Endothelial cell (in vitro differentiated cells): Measurements from ENCODE around the gene PCDHGA4. TPM values are rescaled to one million over a fixed set of nuclear protein-coding genes. Genes with fewer than 3 reads are reported as not detected.
"Not testable (repeated sequence)": the region's sequence is repeated elsewhere in the genome, so short reads cannot be mapped to it uniquely, and the experiment has no call there.

Source experiments
- DNase-seq: peaks from one replicate; pipeline ENCODE4 v3.0.0; 2021; ENCODE audit warnings: low spot score
- H3K27ac Mint-ChIP-seq: one replicate; pipeline ENCODE4 v1.8.0; 2021; ENCODE audit warnings: mixed read lengths, inconsistent platforms; ENCODE audit not compliant: unreplicated experiment
- H3K27me3 Mint-ChIP-seq: one replicate; pipeline ENCODE4 v1.8.0; 2021; ENCODE audit warnings: mild to moderate bottlenecking, moderate library complexity, mixed read lengths, inconsistent platforms; ENCODE audit not compliant: unreplicated experiment
- H3K36me3 Mint-ChIP-seq: one replicate; pipeline ENCODE4 v1.8.0; 2021; ENCODE audit warnings: mild to moderate bottlenecking, low read depth, mixed read lengths, inconsistent platforms; ENCODE audit not compliant: unreplicated experiment
- H3K4me1 Mint-ChIP-seq: one replicate; pipeline ENCODE4 v1.8.0; 2021; ENCODE audit warnings: mild to moderate bottlenecking, mixed read lengths, inconsistent platforms; ENCODE audit not compliant: unreplicated experiment
- H3K4me3 Mint-ChIP-seq: one replicate; pipeline ENCODE4 v1.8.0; 2021; ENCODE audit warnings: mild to moderate bottlenecking, mixed read lengths, inconsistent platforms; ENCODE audit not compliant: unreplicated experiment
- H3K9me3 Mint-ChIP-seq: one replicate; pipeline ENCODE4 v1.8.0; 2021; ENCODE audit warnings: mixed read lengths, inconsistent platforms; ENCODE audit not compliant: unreplicated experiment
- total RNA-seq: library from RNA; stranded (reverse); fragmentation: NEBNext Ultra II Directional; extraction: Animal tissue kit (Norgen Biotek cat#: 25700); gene quantifications from one replicate; pipeline ENCODE4 v1.2.1, GENCODE V29; 2021; ENCODE audit not compliant: unreplicated experiment
- TF ChIP-seq, protein P1 (sequence below): fragments of 200-600 bp; sonication (generic); IDR thresholded peaks from one replicate; pipeline ENCODE4 v1.5.0; 2021; ENCODE audit warnings: antibody characterized with exemption; ENCODE audit not compliant: unreplicated experiment

PCDHGA4 gene
- total RNA-seq, 1 donor from 2014 or later: 2.0 TPM

DNA sequence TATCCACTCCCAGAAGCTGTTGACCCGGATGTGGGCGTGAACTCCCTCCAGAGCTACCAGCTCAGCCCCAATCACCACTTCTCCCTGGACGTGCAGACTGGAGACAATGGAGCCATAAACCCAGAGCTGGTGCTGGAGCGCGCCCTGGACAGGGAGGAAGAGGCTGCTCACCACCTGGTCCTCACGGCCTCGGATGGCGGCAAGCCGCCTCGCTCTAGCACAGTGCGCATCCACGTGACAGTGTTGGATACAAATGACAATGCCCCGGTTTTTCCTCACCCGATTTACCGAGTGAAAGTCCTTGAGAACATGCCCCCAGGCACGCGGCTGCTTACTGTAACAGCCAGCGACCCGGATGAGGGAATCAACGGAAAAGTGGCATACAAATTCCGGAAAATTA is 38.4 kb downstream of the PCDHGA4 start:
- Mint-ChIP-seq H3K36me3 (peaks cover 66% of the 10 kb centered on the region), H3K27me3 (peaks cover 4% of the 10 kb centered on the region), H3K4me3 (peak overlapping the region; percentile 56), H3K9me3 (peaks cover 36% of the 10 kb centered on the region), H3K27ac (no peak overlapping the region), H3K4me1 (peaks cover 3% of the 10 kb centered on the region)
- TF ChIP-seq, protein P1, sequence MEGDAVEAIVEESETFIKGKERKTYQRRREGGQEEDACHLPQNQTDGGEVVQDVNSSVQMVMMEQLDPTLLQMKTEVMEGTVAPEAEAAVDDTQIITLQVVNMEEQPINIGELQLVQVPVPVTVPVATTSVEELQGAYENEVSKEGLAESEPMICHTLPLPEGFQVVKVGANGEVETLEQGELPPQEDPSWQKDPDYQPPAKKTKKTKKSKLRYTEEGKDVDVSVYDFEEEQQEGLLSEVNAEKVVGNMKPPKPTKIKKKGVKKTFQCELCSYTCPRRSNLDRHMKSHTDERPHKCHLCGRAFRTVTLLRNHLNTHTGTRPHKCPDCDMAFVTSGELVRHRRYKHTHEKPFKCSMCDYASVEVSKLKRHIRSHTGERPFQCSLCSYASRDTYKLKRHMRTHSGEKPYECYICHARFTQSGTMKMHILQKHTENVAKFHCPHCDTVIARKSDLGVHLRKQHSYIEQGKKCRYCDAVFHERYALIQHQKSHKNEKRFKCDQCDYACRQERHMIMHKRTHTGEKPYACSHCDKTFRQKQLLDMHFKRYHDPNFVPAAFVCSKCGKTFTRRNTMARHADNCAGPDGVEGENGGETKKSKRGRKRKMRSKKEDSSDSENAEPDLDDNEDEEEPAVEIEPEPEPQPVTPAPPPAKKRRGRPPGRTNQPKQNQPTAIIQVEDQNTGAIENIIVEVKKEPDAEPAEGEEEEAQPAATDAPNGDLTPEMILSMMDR: no peak
- DNase-seq: no peak

DNA sequence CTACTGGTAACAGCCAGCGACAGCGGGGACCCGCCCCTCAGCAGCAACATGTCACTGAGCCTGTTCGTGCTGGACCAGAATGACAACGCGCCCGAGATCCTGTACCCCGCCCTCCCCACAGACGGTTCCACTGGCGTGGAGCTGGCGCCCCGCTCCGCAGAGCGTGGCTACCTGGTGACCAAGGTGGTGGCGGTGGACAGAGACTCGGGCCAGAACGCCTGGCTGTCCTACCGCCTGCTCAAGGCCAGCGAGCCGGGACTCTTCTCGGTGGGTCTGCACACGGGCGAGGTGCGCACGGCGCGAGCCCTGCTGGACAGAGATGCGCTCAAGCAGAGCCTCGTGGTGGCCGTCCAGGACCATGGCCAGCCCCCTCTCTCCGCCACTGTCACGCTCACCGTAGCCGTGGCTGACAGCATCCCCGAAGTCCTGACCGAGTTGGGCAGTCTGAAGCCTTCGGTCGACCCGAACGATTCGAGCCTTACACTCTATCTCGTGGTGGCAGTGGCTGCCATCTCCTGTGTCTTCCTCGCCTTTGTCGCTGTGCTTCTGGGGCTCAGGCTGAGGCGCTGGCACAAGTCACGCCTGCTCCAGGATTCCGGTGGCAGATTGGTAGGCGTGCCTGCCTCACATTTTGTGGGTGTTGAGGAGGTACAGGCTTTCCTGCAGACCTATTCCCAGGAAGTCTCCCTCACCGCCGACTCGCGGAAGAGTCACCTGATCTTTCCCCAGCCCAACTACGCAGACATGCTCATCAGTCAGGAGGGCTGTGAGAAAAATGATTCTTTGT is 39.8 kb downstream of the PCDHGA4 start:
- H3K27ac Mint-ChIP-seq, H3K27me3 Mint-ChIP-seq, H3K4me1 Mint-ChIP-seq, DNase-seq: not testable (repeated sequence)
- H3K9me3 Mint-ChIP-seq: peaks cover 35% of the 10 kb centered on the region
- H3K36me3 Mint-ChIP-seq: peaks cover 63% of the 10 kb centered on the region
- peak overlapping the region; percentile 56 for H3K4me3 Mint-ChIP-seq

DNA sequence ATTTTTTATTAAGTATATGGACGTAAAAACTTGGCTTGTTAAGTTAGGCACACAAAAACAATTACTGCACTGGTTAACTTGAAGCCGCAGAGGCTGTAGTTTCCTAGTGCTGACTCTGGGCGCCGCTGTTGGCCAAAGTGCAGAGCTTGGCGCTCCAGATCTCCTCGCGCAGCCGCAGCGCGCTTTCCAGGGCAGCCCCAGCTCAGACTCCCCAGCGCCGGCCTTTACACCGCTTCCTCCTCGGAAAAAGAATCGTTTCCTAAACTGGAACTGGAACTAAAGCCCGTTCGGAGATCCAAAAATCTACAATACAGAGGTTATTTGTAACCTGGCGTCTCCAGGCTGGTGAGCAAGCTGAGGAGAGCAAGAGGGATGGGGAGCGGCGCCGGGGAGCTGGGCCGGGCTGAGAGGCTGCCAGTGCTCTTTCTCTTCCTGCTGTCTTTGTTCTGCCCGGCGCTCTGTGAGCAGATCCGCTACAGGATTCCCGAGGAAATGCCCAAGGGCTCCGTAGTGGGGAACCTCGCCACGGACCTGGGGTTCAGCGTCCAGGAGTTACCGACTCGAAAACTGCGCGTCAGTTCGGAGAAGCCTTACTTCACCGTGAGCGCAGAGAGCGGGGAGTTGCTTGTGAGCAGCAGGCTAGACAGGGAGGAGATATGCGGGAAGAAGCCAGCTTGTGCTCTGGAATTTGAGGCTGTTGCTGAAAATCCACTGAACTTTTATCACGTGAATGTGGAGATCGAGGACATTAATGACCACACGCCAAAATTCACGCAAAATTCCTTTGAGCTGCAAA is 43.1 kb downstream of the PCDHGA4 start, which contains the start of gene PCDHGB5:
Gene PCDHGB5, plus strand, starts transcription at position 192 of the 796 bp plus-strand sequence. Its CDS starts 181 bp downstream, at position 373.
- H3K27me3 Mint-ChIP-seq, DNase-seq, H3K4me1 Mint-ChIP-seq, H3K27ac Mint-ChIP-seq: not testable (repeated sequence)
- peak within 1 kb of the TSS; percentile 77 for H3K4me3 Mint-ChIP-seq
- peaks cover 51% of the 10 kb centered on the region for H3K36me3 Mint-ChIP-seq
- H3K9me3 Mint-ChIP-seq: peaks cover 36% of the 10 kb centered on the region

DNA sequence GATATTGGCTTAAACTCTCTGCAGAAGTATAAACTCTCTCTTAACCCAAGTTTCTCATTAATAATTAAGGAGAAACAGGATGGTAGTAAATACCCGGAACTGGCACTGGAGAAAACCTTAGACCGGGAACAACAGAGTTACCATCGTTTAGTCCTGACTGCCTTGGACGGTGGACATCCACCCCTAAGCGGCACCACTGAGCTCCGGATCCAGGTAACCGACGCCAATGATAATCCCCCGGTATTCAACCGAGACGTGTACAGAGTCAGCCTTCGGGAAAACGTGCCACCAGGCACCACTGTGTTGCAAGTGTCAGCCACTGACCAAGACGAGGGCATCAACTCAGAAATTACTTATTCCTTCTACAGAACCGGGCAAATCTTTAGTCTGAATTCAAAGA is 43.8 kb downstream of the PCDHGA4 start:
- H3K4me3 Mint-ChIP-seq: peak overlapping the region; percentile 77
- no peak for DNase-seq
- H3K27ac Mint-ChIP-seq: no peak overlapping the region
- TF ChIP-seq, protein P1: no peak
- H3K9me3 Mint-ChIP-seq: peaks cover 34% of the 10 kb centered on the region
- H3K27me3 Mint-ChIP-seq: peaks cover 2% of the 10 kb centered on the region
- H3K4me1 Mint-ChIP-seq: peaks cover 2% of the 10 kb centered on the region
- H3K36me3 Mint-ChIP-seq: peaks cover 48% of the 10 kb centered on the region

DNA sequence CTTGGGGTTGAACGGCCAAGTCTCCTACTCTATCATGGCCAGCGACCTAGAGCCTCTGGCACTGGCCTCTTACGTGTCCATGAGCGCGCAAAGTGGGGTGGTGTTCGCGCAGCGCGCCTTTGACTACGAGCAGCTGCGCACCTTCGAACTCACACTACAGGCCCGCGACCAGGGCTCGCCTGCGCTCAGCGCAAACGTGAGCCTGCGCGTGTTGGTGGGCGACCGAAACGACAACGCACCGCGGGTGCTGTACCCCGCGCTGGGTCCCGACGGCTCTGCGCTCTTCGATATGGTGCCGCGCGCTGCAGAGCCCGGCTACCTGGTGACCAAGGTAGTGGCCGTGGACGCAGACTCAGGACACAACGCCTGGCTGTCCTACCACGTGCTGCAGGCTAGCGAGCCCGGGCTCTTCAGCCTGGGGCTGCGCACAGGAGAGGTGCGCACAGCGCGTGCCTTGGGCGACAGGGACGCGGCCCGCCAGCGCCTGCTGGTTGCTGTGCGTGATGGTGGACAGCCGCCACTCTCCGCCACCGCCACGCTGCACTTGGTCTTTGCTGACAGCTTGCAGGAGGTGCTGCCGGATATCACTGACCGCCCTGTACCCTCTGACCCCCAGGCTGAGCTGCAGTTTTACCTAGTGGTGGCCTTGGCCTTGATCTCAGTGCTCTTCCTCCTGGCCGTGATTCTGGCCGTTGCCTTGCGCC is 44.9 kb downstream of the PCDHGA4 start:
- H3K9me3 Mint-ChIP-seq: peaks cover 30% of the 10 kb centered on the region
- H3K4me1 Mint-ChIP-seq: peaks cover 2% of the 10 kb centered on the region
- H3K36me3 Mint-ChIP-seq: peaks cover 48% of the 10 kb centered on the region
- no peak for DNase-seq
- TF ChIP-seq, protein P1: no peak
- H3K4me3 Mint-ChIP-seq: peak overlapping the region; percentile 88
- no peak overlapping the region for H3K27ac Mint-ChIP-seq
- peaks cover 2% of the 10 kb centered on the region for H3K27me3 Mint-ChIP-seq
